Endothelial cell of umbilical vein (primary cell): ENCODE results near the gene REEP1. TPM values are rescaled to one million over a fixed set of nuclear protein-coding genes. Genes with fewer than 3 reads are reported as not detected.

Source experiments
- BruUV-seq: library from RNA; stranded (reverse); fragments of 400-500 nt; replicated peaks from 2 replicates; lab custom pipeline; 2021; lab: Mats Ljungman, UMichigan
- CTCF ChIA-PET: fragments of 300-600, 350-600 bp; sonication (Branson Sonifier 250); formaldehyde crosslinking; loops from one replicate; lab custom pipeline; 2021; ENCODE audit warnings: antibody characterized with exemption, inconsistent platforms; lab: Charles Lee
- POLR2A ChIA-PET: fragments of 300-600, 350-600 bp; sonication (Branson Sonifier 250); formaldehyde crosslinking; loops from one replicate; lab custom pipeline; 2021; ENCODE audit warnings: antibody characterized with exemption, inconsistent platforms; lab: Charles Lee
- DNase-seq: peaks from one replicate; pipeline ENCODE4 v3.0.0-alpha.2; 2011; ENCODE audit warnings: low read depth, low spot score
- FAIRE-seq: peaks from 2 replicates; lab custom pipeline; 2011; peaks lifted over from hg19 to GRCh38; lab: Jason Lieb, UNC
- H2AFZ ChIP-seq: 2 replicates; pipeline ENCODE4 v1.6.0; 2012; ENCODE audit warnings: low read depth, low read length, control low read depth, inconsistent platforms
- H3K27ac ChIP-seq: 2 replicates; pipeline ENCODE4 v1.5.1; 2011; ENCODE audit warnings: low read depth, mild to moderate bottlenecking, control low read depth, low read length, moderate library complexity; ENCODE audit not compliant: insufficient read depth
- H3K27me3 ChIP-seq, 2 experiments: 2 replicates each; pipeline versions ENCODE4 v1.6.0 to v1.6.1; 2011; ENCODE audit warnings: low read length in 2 of 2, mixed read lengths in 1 of 2; ENCODE audit not compliant: control insufficient read depth in 2 of 2, insufficient read depth in 2 of 2
- H3K36me3 ChIP-seq, 2 experiments: 2 replicates in 1 of 2; 3 replicates in 1 of 2; pipeline ENCODE4 v1.5.1; 2011; ENCODE audit warnings: low read length in 2 of 2, mild to moderate bottlenecking in 1 of 2, moderate library complexity in 1 of 2; ENCODE audit not compliant: control insufficient read depth in 2 of 2, insufficient read depth in 2 of 2; ENCODE audit errors: extremely low read depth in 1 of 2
- H3K4me1 ChIP-seq: 3 replicates; pipeline ENCODE4 v1.5.1; 2011; ENCODE audit warnings: mild to moderate bottlenecking, low read length; ENCODE audit not compliant: control insufficient read depth, insufficient read depth; ENCODE audit errors: extremely low read depth
- H3K4me2 ChIP-seq: 2 replicates; pipeline ENCODE4 v1.6.1; 2011; ENCODE audit warnings: low read length, control low read depth, mixed read lengths; ENCODE audit not compliant: insufficient read depth
- H3K4me3 ChIP-seq, 3 experiments: fragments of 200-600 bp in 1 of 3; sonication (generic), shearing (Covaris generic) in 1 of 3; replicated peaks in 1 of 3; 2 replicates each; pipeline ENCODE4 v1.5.1; 2011 to 2016; ENCODE audit warnings: control low read depth in 3 of 3, low read length in 3 of 3, mild to moderate bottlenecking in 2 of 3, inconsistent platforms in 1 of 3, low read depth in 1 of 3, moderate library complexity in 1 of 3; ENCODE audit not compliant: insufficient read depth in 1 of 3
- H3K79me2 ChIP-seq: 2 replicates; pipeline ENCODE4 v1.6.0; 2012; ENCODE audit warnings: low read length, inconsistent platforms; ENCODE audit not compliant: control insufficient read depth, insufficient read depth
- H3K9ac ChIP-seq: replicated peaks from 2 replicates; pipeline ENCODE3; 2011; ENCODE audit warnings: low read length, control low read depth; ENCODE audit not compliant: insufficient read depth; ENCODE audit errors: extremely low read depth
- H3K9me1 ChIP-seq: replicated peaks from 3 replicates; pipeline ENCODE4 v1.6.0; 2011; ENCODE audit warnings: mild to moderate bottlenecking, low read length; ENCODE audit not compliant: control insufficient read depth, insufficient read depth; ENCODE audit errors: extremely low read depth
- H3K9me3 ChIP-seq: replicated peaks from 2 replicates; pipeline ENCODE4 v1.5.1; 2012; ENCODE audit warnings: low read length, inconsistent platforms; ENCODE audit not compliant: control insufficient read depth, insufficient read depth
- H4K20me1 ChIP-seq: replicated peaks from 2 replicates; pipeline ENCODE3; 2011; ENCODE audit warnings: mild to moderate bottlenecking, low read length; ENCODE audit not compliant: control insufficient read depth, insufficient read depth; ENCODE audit errors: extremely low read depth
- CTCF ChIP-seq, 2 donors: IDR thresholded peaks; 1 replicate in 1 of 2; 2 replicates in 1 of 2; pipeline ENCODE4 v1.5.1; 2011; ENCODE audit warnings: low read length in 2 of 2, mild to moderate bottlenecking in 2 of 2, moderate library complexity in 2 of 2, control low read depth in 1 of 2, inconsistent platforms in 1 of 2, low read depth in 1 of 2; ENCODE audit not compliant: insufficient read depth in 1 of 2; ENCODE audit errors: extremely low read depth in 1 of 2
- EZH2 ChIP-seq: IDR thresholded peaks from 2 replicates; pipeline ENCODE4 v1.6.1; 2012; ENCODE audit warnings: borderline replicate concordance, low read depth, mild to moderate bottlenecking, moderate library complexity, low read length, inconsistent platforms; ENCODE audit not compliant: severe bottlenecking
- FOS ChIP-seq: IDR thresholded peaks from 2 replicates; pipeline ENCODE4 v1.6.1; 2011; ENCODE audit warnings: mild to moderate bottlenecking, low read length, moderate library complexity, borderline replicate concordance; ENCODE audit not compliant: insufficient read depth
- GATA2 ChIP-seq: IDR thresholded peaks from 2 replicates; pipeline ENCODE4 v1.7.0; 2011; ENCODE audit warnings: low read depth, mild to moderate bottlenecking, moderate library complexity, mixed read lengths, low read length; ENCODE audit not compliant: insufficient read length, insufficient read depth
- JUN ChIP-seq: IDR thresholded peaks from 2 replicates; pipeline ENCODE4 v1.6.1; 2011; ENCODE audit warnings: borderline replicate concordance, low read depth; ENCODE audit not compliant: insufficient read length, insufficient read depth
- MAX ChIP-seq: IDR thresholded peaks from 2 replicates; pipeline ENCODE4 v1.6.1; 2011; ENCODE audit not compliant: insufficient read depth, insufficient read length
- MYC ChIP-seq: IDR thresholded peaks from one replicate; pipeline ENCODE4 v1.6.1; 2011; ENCODE audit warnings: mild to moderate bottlenecking, low read depth, low read length
- POLR2A ChIP-seq: IDR thresholded peaks from 2 replicates; pipeline ENCODE4 v1.6.1; 2012; ENCODE audit warnings: low read depth, mild to moderate bottlenecking, control low read depth, low read length
- POLR2AphosphoS5 ChIP-seq: IDR thresholded peaks from 2 replicates; pipeline ENCODE4 v1.6.1; 2012; ENCODE audit warnings: low read depth, mild to moderate bottlenecking, control low read depth, low read length, moderate library complexity; ENCODE audit not compliant: insufficient read depth
- dilution Hi-C: fragments of 300-500 bp; cut with MboI; formaldehyde crosslinking; loops from one replicate; pipeline ENCODE4 v1.15.0; 2019; ENCODE audit warnings: low sequenced_read_pairs; ENCODE audit not compliant: extremely low pct_ligation_motif_present
- intact Hi-C: fragments of 100-400 bp; cut with micrococcal nuclease; formaldehyde crosslinking; loops from one replicate; pipeline ENCODE4 v1.10.0; 2022
- polyA plus RNA-seq, 4 experiments: library from polyadenylated mRNA; depleted of rRNA in 3 of 4; stranded (reverse) in 3 of 4; unstranded in 1 of 4; fragments of >200 nt; gene quantifications; 2 replicates each; pipeline versions ENCODE4 v1.2.1 to v1.2.3, GENCODE V29; 2011 to 2012; ENCODE audit warnings: missing spikeins in 1 of 4
- total RNA-seq: library from RNA; stranded (reverse); gene quantifications from 2 replicates; pipeline ENCODE4 v1.2.3, GENCODE V29; 2021

REEP1 gene
- total and polyA plus RNA-seq, 2 donors (not counting 3 experiments of a cell fraction or from before 2014, with no cell fraction given): 0.11 to 0.53 TPM

GRCh38 chr2:86223927-86224560 lies 113.4 kb downstream of the REEP1 start:
- dilution Hi-C loops: no loop called here
- H3K4me2 ChIP-seq: no peak overlapping the region
- H3K27me3 ChIP-seq: no peaks in the 10 kb centered on the region
- CTCF ChIA-PET: interaction anchor here (2.1 kb wide), 1 partner anchor 10 kb away, joined by 13 read pairs; no protein-coding TSS in a partner anchor
- intact Hi-C loops: loop anchor here (5.0 kb wide), 1 partner anchor 73 kb away; no protein-coding TSS in a partner anchor
- peaks cover 7% of the 10 kb centered on the region for H3K4me1 ChIP-seq
- no peak overlapping the region for H3K27ac ChIP-seq
- POLR2A ChIA-PET: no interaction called here
- H3K9ac ChIP-seq: no peak overlapping the region
- H3K36me3 ChIP-seq: no peaks in the 10 kb centered on the region
- DNase-seq (no peak), FAIRE-seq (no peak)
- no peak overlapping the region for H2AFZ ChIP-seq
- TF ChIP-seq GATA2 (no peak), POLR2AphosphoS5 (no peak), CTCF (IDR thresholded peaks at IDR 0.05; ENCODE audit: extremely low read depth in 1 of 2, insufficient read depth in 1 of 2, low read depth in 1 of 2, low read length in 2 of 2) (no peak), EZH2 (no peak), POLR2A (no peak), FOS (no peak), MAX (no peak), MYC (no peak), JUN (no peak)
- no peaks in the 10 kb centered on the region for H3K9me3 ChIP-seq
- BruUV-seq: no TSS peak
- no peaks in the 10 kb centered on the region for H4K20me1 ChIP-seq
- H3K79me2 ChIP-seq: no peaks in the 10 kb centered on the region
- H3K4me3 ChIP-seq: no peak overlapping the region
- no peaks in the 10 kb centered on the region for H3K9me1 ChIP-seq
